Common myeloid progenitor, CD34-positive (primary cell): ENCODE results near the gene USH1C.

Source experiments
- CTCF ChIA-PET: fragments of 350-600 bp; sonication (Branson Sonifier 250); formaldehyde crosslinking; loops from one replicate; lab custom pipeline; 2021; ENCODE audit warnings: antibody characterized with exemption; lab: Charles Lee
- POLR2A ChIA-PET: fragments of 350-600 bp; sonication (Branson Sonifier 250); formaldehyde crosslinking; loops from one replicate; lab custom pipeline; 2021; ENCODE audit warnings: antibody characterized with exemption; lab: Charles Lee
- DNase-seq, 3 donors: peaks; one replicate each; pipeline versions ENCODE4 v3.0.0 to v3.0.0-alpha.2; 2013
- H3K27ac ChIP-seq, 2 experiments: 1 replicate in 1 of 2; 2 replicates in 1 of 2; pipeline ENCODE4 v1.7.0; 2013; ENCODE audit warnings: inconsistent platforms in 2 of 2, low read length in 2 of 2, mild to moderate bottlenecking in 2 of 2, low read depth in 1 of 2, moderate library complexity in 1 of 2; ENCODE audit not compliant: severe bottlenecking in 2 of 2, insufficient read depth in 1 of 2, poor library complexity in 1 of 2
- H3K27me3 ChIP-seq, 5 experiments: replicated peaks in 2 of 5; 1 replicate in 3 of 5; 2 replicates in 2 of 5; pipeline versions ENCODE4 v1.6.1 to v1.7.0; 2013; ENCODE audit warnings: low read length in 4 of 5, mild to moderate bottlenecking in 2 of 5, moderate library complexity in 2 of 5, inconsistent platforms in 1 of 5; ENCODE audit not compliant: insufficient read depth in 5 of 5, control insufficient read depth in 4 of 5
- H3K36me3 ChIP-seq, 4 experiments: 1 replicate in 2 of 4; 2 replicates in 2 of 4; pipeline versions ENCODE4 v1.6.1 to v1.7.0; 2013; ENCODE audit warnings: low read length in 3 of 4, control low read depth in 1 of 4, mild to moderate bottlenecking in 1 of 4; ENCODE audit not compliant: control insufficient read depth in 4 of 4, insufficient read depth in 4 of 4
- H3K4me1 ChIP-seq, 4 experiments: 1 replicate in 3 of 4; 2 replicates in 1 of 4; pipeline versions ENCODE4 v1.6.1 to v1.7.1; 2013; ENCODE audit warnings: low read length in 3 of 4, mild to moderate bottlenecking in 3 of 4, control low read depth in 1 of 4, inconsistent platforms in 1 of 4, moderate library complexity in 1 of 4; ENCODE audit not compliant: control insufficient read depth in 4 of 4, insufficient read depth in 4 of 4; ENCODE audit errors: control extremely low read depth in 1 of 4
- H3K4me3 ChIP-seq, 7 experiments: 1 replicate in 4 of 7; 2 replicates in 3 of 7; pipeline versions ENCODE4 v1.5.1 to v1.7.0; 2013; ENCODE audit warnings: mild to moderate bottlenecking in 7 of 7, low read length in 6 of 7, moderate library complexity in 6 of 7, inconsistent platforms in 2 of 7, low read depth in 2 of 7, control low read depth in 1 of 7; ENCODE audit not compliant: insufficient read depth in 4 of 7, control insufficient read depth in 1 of 7; ENCODE audit errors: extremely low read depth in 1 of 7
- H3K9me3 ChIP-seq, 5 experiments: 1 replicate in 4 of 5; 2 replicates in 1 of 5; pipeline versions ENCODE4 v1.6.1 to v1.7.1; 2013; ENCODE audit warnings: low read length in 4 of 5, mild to moderate bottlenecking in 2 of 5, inconsistent platforms in 1 of 5, low read depth in 1 of 5, moderate library complexity in 1 of 5; ENCODE audit not compliant: control insufficient read depth in 4 of 5, insufficient read depth in 2 of 5; ENCODE audit errors: control extremely low read depth in 1 of 5
- WGBS: methylation state at CpG from one replicate; pipeline ENCODE4 v1.1.5; 2013; ENCODE audit not compliant: insufficient coverage; 5-methylcytosine and 5-hydroxymethylcytosine counted together

USH1C gene

DNA sequence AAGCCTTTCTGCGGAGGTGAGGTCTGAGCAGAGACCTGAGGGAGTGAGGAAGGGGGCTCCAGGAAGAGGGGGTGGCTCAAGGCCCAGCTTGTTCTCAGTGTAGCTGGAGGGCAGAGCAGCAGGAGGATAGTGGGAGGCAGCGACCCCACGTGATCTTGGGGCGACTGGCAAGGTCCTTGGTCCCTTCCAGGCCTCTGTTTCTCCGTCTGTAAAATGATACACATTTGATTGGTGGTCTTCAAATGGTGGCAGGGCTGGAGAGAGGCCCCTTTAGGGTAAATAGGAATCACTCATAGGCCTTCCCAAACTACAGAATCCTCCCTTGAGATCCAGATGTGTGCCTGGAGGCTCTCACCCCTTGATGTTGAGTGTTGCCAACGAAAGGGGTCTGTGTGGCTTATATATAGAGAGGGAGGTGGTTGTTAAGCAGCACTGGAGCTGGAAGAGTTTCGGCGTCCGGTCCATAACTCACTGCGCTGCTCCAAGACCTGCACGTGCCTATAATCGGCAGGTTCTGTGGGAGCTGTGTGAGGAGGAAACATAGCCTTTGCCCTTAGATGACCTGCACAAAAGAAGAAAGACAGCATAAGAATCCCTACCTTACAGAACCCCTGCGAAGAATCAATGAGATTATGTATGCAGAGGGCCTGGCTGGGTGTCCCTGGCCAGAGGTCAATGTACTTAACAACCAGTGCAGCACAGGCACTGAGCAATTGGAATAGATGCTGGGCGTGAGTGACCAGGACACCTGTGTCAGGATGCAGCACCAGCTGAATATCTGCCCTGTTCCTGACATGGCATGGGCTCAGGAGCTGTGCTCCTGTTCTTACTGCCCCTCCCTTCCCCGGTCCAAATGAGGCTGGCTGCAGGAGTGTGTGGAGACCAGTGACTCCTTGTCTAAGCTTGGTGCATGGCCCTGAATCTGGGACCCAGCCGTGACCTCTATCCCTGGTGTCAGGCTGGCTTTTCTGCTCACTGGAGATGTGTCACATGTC lies 31.5 kb upstream of the USH1C start:
- DNase-seq = no peak
- peaks cover 0 to 7% (median 3%) of the 10 kb centered on the region in 4 experiments for H3K4me1 ChIP-seq
- peaks cover 0 to 5% (median 0%) of the 10 kb centered on the region in 5 experiments for H3K27me3 ChIP-seq
- ChIA-PET POLR2A (no interaction called here), CTCF (no interaction called here)
- H3K27ac ChIP-seq = no peak overlapping the region
- 96% methylated on average over 15 of the region's 16 CpGs for WGBS
- H3K36me3 ChIP-seq = no peaks in the 10 kb centered on the region
- no peaks in the 10 kb centered on the region for H3K9me3 ChIP-seq
- no peak overlapping the region for H3K4me3 ChIP-seq

GRCh38 chr11:17574141-17575091 lies 30.2 kb upstream of the USH1C start:
- Histone ChIP-seq H3K4me1 (peaks cover 0 to 7% (median 3%) of the 10 kb centered on the region in 4 experiments), H3K36me3 (no peaks in the 10 kb centered on the region), H3K9me3 (no peaks in the 10 kb centered on the region), H3K4me3 (no peak overlapping the region), H3K27ac (no peak overlapping the region), H3K27me3 (peaks cover 0 to 5% (median 0%) of the 10 kb centered on the region in 5 experiments)
- ChIA-PET CTCF (interaction anchor here (1.5 kb wide), 1 partner anchor 183 kb away, joined by 3 read pairs; no protein-coding TSS in a partner anchor), POLR2A (no interaction called here)
- 94% methylated on average over 8 of the region's 9 CpGs for WGBS
- no peak for DNase-seq

GRCh38 chr11:17573526-17573925 lies 29.3 kb upstream of the USH1C start:
- H3K27me3 ChIP-seq = peaks cover 0 to 5% (median 0%) of the 10 kb centered on the region in 5 experiments

DNA sequence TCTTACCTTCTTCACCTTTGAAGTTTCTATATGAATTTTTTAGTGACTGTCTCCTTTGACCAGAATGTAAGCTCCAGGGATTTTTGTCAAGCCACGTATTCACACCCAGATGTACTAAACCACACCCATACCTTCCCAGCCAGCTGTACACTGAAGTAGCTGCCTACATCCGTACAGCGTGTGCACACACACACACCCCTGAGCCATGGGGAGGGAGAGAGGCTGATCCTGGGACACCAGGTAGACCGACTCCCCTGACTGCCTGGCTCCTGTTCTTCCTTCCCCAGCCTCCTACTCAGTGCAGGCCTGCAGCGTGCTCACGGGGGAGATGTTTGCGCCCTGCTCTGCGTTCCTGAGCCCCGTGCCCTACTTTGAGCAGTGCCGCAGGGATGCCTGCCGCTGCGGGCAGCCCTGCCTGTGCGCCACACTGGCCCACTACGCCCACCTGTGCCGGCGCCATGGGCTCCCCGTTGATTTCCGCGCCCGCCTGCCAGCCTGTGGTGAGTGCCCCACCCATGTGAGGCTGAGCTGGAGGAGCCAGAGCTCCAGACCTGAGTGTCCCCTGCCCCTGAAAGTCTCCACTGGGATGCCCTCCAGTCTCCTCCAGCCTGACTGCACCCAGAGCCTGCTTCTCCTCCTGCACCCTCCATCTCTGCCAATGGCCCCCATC lies 28.7 kb upstream of the USH1C start:
- CTCF ChIA-PET = no interaction called here
- no peak overlapping the region for H3K27ac ChIP-seq
- H3K36me3 ChIP-seq = no peaks in the 10 kb centered on the region
- H3K4me1 ChIP-seq = peaks cover 0 to 7% (median 3%) of the 10 kb centered on the region in 4 experiments
- no peak for DNase-seq
- whole genome bisulfite sequencing = 97% methylated on average over 20 of the region's 20 CpGs
- POLR2A ChIA-PET = no interaction called here
- no peak overlapping the region for H3K4me3 ChIP-seq
- H3K27me3 ChIP-seq = peaks cover 0 to 5% (median 0%) of the 10 kb centered on the region in 5 experiments
- H3K9me3 ChIP-seq = no peaks in the 10 kb centered on the region

More at GRCh38 chr11:17573526-17573925, 29.3 kb upstream of the USH1C start:
- Histone ChIP-seq H3K36me3 (no peaks in the 10 kb centered on the region), H3K27ac (no peak overlapping the region), H3K4me3 (no peak overlapping the region), H3K9me3 (no peaks in the 10 kb centered on the region), H3K4me1 (peaks cover 0 to 7% (median 3%) of the 10 kb centered on the region in 4 experiments)
- 100% methylated on average over 2 of the region's 3 CpGs for WGBS
- POLR2A ChIA-PET = no interaction called here
- DNase-seq = no peak
- CTCF ChIA-PET = interaction anchor here (1.5 kb wide), 1 partner anchor 182 kb away, joined by 3 read pairs; no protein-coding TSS in a partner anchor

- H3K36me3 ChIP-seq = no peaks in the 10 kb centered on the region
- ChIA-PET CTCF (no interaction called here), POLR2A (no interaction called here)
- no peak overlapping the region for H3K27ac ChIP-seq
- peaks cover 0 to 7% (median 3%) of the 10 kb centered on the region in 4 experiments for H3K4me1 ChIP-seq
- no peaks in the 10 kb centered on the region for H3K9me3 ChIP-seq
- peaks cover 0 to 7% (median 0%) of the 10 kb centered on the region in 5 experiments for H3K27me3 ChIP-seq
- H3K4me3 ChIP-seq = no peak overlapping the region
- 53% methylated on average over 3 of the region's 3 CpGs for WGBS
- peak in 2 of 3 donors; percentile 44 to 57 for DNase-seq
Observed at GRCh38 chr11:17572359-17572690, 28.1 kb upstream of the USH1C start.

- CTCF ChIA-PET = no interaction called here
- Histone ChIP-seq H3K36me3 (no peaks in the 10 kb centered on the region), H3K4me3 (no peak overlapping the region), H3K4me1 (peaks cover 0 to 7% (median 3%) of the 10 kb centered on the region in 4 experiments), H3K27ac (no peak overlapping the region), H3K9me3 (no peaks in the 10 kb centered on the region), H3K27me3 (peaks cover 0 to 9% (median 2%) of the 10 kb centered on the region in 5 experiments)
- POLR2A ChIA-PET = no interaction called here
- 71% methylated on average over 6 of the region's 14 CpGs for WGBS
- DNase-seq = no peak
Observed at GRCh38 chr11:17571431-17572358, 27.5 kb upstream of the USH1C start.
